ENCODE data around the gene OR10D3.
"Not testable (repeated sequence)": the region's sequence is repeated elsewhere in the genome, so short reads cannot be mapped to it uniquely, and the experiment has no call there.

OR10D3 gene, protein sequence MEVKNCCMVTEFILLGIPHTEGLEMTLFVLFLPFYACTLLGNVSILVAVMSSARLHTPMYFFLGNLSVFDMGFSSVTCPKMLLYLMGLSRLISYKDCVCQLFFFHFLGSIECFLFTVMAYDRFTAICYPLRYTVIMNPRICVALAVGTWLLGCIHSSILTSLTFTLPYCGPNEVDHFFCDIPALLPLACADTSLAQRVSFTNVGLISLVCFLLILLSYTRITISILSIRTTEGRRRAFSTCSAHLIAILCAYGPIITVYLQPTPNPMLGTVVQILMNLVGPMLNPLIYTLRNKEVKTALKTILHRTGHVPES

DNA sequence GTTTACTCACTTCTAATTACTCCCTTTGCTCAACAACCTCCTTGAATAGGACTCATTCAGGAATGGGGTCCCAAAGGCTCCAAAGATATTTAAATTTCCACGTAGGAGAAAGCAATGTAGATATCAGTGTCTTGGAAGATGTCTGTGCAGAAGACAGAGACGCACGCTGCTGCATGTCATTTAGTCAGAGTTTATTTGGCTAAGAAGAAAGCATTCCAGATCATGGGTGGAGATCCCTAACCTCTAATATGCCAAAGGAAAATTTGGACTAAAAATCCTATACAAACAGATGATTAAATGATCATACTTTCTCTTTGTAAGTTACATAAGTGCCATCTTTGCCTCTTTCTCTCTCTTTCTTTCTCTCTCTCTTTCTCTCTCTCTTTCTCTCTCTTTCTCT lies at the start of gene OR10D3:
Gene OR10D3 (plus strand): TSS at position 278 of the 400 bp plus-strand sequence. CDS start 1,925 bp downstream, outside the sequence.
- DNase-seq (ENCODE audit: extremely low spot score, insufficient read length, low read depth): no peak
- FAIRE-seq: no peak

DNA sequence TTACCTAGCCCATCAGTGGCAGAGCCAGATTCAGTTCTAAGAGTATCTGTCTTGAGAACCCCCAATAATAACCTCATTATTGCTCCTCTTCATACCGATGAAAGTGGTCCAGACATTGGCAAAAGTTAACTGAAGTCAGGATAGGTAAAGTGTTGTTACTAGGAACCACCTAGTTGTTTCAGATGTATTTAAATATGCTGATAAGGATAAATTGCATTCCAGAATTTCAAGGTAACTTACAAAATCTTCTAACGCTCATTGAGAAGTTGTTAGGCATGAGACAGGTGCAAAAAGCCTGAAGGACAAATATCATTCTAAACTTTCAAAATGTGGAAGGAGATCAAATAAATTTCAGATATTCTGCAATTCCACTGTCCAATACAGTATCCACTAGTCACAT lies 40.1 kb upstream of the OR10D3 start:
- DNase-seq (ENCODE audit: extremely low spot score, insufficient read length, low read depth) (no peak), FAIRE-seq (no peak)

DNA sequence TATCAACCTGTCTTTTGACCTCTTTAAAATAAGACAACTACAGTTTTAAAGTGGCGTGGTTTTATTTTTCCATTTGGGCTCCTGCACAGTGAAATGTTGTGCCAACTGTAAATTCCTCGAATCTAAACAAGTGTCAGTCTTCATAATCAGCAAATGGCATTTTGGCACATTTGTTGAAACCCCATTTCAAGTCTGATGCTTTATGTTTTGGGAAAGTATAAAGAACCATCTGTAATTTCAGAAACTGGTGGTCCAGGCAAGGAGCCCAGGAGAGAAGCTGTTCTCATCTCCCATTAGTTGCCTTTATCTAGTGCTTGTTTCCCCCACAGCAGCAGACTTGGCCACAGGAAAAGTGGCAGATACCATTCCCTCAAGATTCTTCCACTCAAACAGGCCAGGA lies 35.2 kb upstream of the OR10D3 start:
- FAIRE-seq (no peak), DNase-seq (ENCODE audit: extremely low spot score, insufficient read length, low read depth) (no peak)

DNA sequence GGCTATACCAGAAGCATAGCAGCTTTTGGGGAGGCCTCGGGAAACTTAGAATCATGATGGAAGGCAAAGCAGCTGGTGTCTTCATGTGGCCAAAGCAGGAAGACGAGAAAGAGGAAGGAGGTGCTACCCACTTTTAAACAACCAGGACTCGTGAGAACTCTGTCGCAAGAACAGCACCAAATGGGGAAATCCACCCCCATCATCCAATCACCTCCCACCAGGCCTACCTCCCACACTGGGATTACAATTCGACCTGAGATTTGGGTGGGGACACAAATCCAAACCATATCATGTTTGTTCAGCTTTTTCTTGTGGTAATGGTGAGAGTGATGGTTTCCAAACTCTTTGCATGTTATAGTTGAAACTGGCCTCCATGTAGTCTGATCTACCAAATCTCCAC lies 32.5 kb upstream of the OR10D3 start:
- FAIRE-seq (peak; percentile 44), DNase-seq (ENCODE audit: extremely low spot score, insufficient read length, low read depth) (no peak)

GRCh38 chr11:124152770-124153407 lies 30.3 kb upstream of the OR10D3 start:
- no peak for FAIRE-seq
- DNase-seq (ENCODE audit: extremely low spot score, insufficient read length, low read depth): no peak

- FAIRE-seq (no peak), DNase-seq (ENCODE audit: extremely low spot score, insufficient read length, low read depth) (no peak)
These were observed 29.3 kb upstream of the OR10D3 start for GRCh38 chr11:124153821-124154220.

GRCh38 chr11:124159481-124159880 lies 23.7 kb upstream of the OR10D3 start:
- no peak for FAIRE-seq
- no peak for DNase-seq (ENCODE audit: extremely low spot score, insufficient read length, low read depth)

DNA sequence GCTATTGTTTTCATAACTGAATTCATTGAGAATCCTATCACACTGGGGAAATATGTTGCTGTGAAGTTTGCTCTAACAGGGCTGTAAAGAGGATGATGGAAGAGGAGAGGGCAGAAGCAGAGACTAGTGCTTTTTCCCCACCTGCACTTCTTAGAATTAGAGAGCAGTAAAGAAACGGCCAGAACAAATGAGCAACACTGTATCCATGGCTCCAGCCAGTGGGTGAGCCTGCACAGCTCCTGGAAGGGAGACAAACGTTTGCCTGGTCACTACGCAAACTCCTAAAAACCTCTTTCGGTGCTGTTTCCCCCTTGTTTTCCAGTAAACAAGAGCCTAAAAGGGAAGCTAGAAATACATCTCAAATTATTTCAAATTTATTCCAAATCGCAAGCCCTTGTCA lies 22.2 kb upstream of the OR10D3 start:
- DNase-seq (ENCODE audit: extremely low spot score, insufficient read length, low read depth): no peak
- no peak for FAIRE-seq

GRCh38 chr11:124167826-124168231 lies 15.3 kb upstream of the OR10D3 start:
- no peak for FAIRE-seq

DNA sequence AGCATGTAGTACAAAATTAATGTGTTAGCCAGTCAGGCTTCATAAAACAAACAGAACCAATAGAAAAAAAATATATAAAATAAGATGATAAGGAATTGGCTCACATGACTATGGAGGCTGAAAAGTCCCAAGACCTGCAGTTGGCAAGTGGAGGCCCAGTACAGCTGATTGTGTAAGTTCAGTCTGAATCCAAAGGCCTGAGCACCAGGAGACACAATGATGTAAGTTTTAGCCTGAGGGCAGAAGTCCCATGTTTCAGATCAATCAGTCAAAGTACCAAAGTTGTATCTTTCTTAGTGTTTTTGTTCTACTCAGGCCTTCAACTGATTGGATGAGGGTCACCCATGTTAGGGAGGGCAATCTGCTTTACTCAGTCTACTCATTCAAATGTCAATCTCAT lies 14.3 kb upstream of the OR10D3 start:
- FAIRE-seq (no peak), DNase-seq (ENCODE audit: extremely low spot score, insufficient read length, low read depth) (no peak)

More at GRCh38 chr11:124167826-124168231, 15.3 kb upstream of the OR10D3 start:
- DNase-seq (ENCODE audit: extremely low spot score, insufficient read length, low read depth): no peak

DNA sequence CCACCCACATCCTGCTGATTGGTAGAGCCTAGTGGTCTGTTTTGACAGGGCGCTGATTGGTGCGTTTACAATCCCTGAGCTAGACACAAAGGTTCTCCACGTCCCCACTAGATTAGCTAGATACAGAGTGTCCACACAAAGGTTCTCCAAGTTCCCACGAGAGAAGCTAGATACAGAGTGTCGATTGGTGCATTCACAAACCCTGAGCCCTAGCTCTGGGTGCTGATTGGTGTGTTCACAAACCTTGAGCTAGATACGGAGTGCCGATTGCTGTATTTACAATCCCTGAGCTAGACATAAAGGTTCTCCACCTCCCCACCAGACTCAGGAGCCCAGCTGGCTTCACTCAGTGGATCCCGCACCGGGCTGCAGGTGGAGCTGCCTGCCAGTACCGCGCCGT lies 12.8 kb upstream of the OR10D3 start:
- not testable (repeated sequence) for DNase-seq (ENCODE audit: extremely low spot score, insufficient read length, low read depth); FAIRE-seq

DNA sequence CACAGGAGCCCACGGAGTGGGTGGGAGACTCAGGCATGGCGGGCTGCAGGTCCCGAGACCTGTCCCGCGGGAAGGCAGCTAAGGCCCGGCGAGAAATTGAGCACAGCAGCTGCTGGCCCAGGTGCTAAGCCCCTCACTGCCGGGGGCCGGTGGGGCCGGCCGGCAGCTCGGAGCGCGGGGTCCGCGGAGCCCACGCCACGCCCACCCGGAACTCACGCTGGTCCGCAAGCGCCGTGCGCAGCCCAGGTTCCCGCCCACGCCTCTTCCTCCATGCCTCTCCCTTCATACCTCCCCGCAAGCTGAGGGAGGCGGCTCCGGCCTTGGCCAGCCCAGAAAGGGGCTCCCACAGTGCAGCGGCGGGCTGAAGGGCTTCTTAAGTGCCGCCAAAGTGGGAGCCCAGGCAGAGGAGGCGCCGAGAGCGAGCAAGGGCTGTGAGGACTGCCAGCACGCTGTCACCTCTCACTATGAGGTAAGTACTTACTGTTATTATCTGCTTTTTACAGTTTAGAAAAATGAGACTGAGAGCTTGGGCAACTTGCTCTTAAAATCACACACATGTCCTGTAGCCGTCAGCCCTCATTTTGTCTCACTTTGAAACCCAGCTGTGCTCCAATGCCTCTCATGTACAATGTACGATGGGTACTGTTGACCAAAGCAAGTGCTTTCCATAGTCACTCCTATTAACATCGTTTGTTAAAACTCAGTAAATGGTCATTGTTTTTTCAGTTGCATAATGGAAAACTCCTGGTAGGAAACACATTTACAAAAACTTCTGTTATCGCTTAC lies 12.2 kb upstream of the OR10D3 start:
- DNase-seq (ENCODE audit: extremely low spot score, insufficient read length, low read depth): no peak
- FAIRE-seq: no peak

GRCh38 chr11:124172101-124172500 lies 11.0 kb upstream of the OR10D3 start:
- DNase-seq (ENCODE audit: extremely low spot score, insufficient read length, low read depth) (no peak), FAIRE-seq (no peak)

GRCh38 chr11:124172599-124172998 lies 10.5 kb upstream of the OR10D3 start:
- FAIRE-seq (no peak), DNase-seq (ENCODE audit: extremely low spot score, insufficient read length, low read depth) (no peak)

DNA sequence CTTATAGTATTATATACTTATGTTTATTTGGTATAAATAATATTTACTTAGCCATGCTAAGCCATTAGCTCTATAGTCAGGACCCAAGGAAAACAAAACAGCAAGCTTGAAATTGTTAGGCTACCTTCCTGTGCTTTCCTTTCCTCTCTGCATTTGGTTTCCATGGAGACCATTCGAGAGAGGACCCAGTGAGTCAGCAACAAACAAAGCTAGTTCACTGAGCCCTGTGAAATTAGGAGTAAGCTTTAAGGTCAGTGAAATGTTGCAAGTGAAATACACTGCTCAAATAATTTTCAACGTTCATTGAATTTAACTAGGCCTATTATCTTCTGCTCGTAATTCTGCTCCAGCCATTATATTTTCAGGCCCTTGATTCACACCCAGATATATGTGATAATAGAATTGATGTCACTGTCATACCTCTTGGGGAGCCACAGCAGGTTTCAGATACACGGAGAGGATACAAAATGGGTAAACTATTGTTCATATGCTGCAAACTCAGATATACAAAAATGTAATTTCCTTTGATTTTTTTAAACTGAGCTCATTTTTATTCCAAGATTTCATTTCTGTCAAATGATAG lies 9.1 kb upstream of the OR10D3 start:
- no peak for DNase-seq (ENCODE audit: extremely low spot score, insufficient read length, low read depth)
- no peak for FAIRE-seq

DNA sequence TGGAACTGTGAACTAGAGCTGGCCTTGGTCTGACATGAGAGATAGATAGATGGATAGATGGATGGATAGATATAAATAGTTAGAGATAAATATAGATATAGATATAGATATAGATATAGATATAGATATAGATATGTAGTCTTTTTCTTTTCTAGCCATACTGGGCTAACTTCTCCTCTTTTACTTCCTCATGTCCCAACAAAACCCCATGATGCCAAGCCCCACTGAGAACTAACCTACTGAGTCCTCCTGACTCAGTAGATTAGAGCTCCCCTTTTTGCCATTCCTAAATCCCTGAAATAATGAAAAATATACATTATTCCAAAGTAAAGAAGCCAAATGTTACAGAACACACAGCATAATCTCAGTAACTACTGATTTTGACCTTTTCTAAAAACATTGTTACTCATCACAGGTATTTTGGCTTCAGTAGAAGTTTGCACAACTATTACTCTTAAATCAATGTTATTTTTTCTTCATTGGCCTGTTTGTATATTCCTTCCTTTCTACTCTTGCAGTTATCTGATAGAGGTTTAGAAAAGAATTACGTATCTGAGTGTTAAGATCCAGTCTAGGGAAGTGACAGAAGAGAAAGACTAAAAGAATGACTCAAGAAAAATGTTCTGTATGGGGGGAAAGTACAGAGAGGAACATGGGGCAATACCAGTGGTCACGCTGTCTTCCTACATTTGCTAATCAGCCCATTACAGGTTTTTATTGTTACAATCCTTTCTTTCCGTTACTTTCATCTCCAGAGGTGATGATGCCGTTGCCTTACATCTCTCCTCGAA lies 6.0 kb upstream of the OR10D3 start:
- no peak for FAIRE-seq
- no peak for DNase-seq (ENCODE audit: extremely low spot score, insufficient read length, low read depth)

DNA sequence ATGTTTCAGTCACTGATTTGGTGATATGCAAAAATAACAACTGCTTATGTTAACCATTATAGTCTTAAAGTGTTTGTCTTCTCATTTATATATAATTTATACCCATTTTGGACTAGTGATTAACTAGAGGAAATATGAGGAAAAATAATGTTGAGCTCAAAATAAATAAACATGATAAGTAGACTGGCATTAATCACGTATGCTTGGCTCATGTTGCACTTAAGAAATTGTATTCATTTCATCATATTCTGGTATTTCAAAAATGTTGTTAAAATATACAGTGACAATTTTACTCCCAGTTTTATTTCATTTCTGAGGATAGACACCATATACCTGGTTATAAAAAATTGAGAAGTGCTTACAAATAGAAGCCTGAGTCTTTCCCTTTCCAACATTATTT lies 3.8 kb upstream of the OR10D3 start:
- no peak for DNase-seq (ENCODE audit: extremely low spot score, insufficient read length, low read depth)
- no peak for FAIRE-seq

GRCh38 chr11:124190298-124191139 lies 7.4 kb downstream of the OR10D3 start:
- FAIRE-seq: no peak
- no peak for DNase-seq (ENCODE audit: extremely low spot score, insufficient read length, low read depth)

Measured in GM18507 (cell line).